ENCODE results near the gene AADACL3. TPM values are rescaled to one million over a fixed set of nuclear protein-coding genes. Genes with fewer than 3 reads are reported as not detected.

Gene AADACL3
- total and polyA plus RNA-seq, 9 of the 15 experiments (the other 6 are each of a cell fraction or from before 2014, with no cell fraction given) = not detected

GRCh38 chr1:12745126-12745991 lies 29.4 kb downstream of the AADACL3 start (continued):
- TF ChIP-seq, protein P1, sequence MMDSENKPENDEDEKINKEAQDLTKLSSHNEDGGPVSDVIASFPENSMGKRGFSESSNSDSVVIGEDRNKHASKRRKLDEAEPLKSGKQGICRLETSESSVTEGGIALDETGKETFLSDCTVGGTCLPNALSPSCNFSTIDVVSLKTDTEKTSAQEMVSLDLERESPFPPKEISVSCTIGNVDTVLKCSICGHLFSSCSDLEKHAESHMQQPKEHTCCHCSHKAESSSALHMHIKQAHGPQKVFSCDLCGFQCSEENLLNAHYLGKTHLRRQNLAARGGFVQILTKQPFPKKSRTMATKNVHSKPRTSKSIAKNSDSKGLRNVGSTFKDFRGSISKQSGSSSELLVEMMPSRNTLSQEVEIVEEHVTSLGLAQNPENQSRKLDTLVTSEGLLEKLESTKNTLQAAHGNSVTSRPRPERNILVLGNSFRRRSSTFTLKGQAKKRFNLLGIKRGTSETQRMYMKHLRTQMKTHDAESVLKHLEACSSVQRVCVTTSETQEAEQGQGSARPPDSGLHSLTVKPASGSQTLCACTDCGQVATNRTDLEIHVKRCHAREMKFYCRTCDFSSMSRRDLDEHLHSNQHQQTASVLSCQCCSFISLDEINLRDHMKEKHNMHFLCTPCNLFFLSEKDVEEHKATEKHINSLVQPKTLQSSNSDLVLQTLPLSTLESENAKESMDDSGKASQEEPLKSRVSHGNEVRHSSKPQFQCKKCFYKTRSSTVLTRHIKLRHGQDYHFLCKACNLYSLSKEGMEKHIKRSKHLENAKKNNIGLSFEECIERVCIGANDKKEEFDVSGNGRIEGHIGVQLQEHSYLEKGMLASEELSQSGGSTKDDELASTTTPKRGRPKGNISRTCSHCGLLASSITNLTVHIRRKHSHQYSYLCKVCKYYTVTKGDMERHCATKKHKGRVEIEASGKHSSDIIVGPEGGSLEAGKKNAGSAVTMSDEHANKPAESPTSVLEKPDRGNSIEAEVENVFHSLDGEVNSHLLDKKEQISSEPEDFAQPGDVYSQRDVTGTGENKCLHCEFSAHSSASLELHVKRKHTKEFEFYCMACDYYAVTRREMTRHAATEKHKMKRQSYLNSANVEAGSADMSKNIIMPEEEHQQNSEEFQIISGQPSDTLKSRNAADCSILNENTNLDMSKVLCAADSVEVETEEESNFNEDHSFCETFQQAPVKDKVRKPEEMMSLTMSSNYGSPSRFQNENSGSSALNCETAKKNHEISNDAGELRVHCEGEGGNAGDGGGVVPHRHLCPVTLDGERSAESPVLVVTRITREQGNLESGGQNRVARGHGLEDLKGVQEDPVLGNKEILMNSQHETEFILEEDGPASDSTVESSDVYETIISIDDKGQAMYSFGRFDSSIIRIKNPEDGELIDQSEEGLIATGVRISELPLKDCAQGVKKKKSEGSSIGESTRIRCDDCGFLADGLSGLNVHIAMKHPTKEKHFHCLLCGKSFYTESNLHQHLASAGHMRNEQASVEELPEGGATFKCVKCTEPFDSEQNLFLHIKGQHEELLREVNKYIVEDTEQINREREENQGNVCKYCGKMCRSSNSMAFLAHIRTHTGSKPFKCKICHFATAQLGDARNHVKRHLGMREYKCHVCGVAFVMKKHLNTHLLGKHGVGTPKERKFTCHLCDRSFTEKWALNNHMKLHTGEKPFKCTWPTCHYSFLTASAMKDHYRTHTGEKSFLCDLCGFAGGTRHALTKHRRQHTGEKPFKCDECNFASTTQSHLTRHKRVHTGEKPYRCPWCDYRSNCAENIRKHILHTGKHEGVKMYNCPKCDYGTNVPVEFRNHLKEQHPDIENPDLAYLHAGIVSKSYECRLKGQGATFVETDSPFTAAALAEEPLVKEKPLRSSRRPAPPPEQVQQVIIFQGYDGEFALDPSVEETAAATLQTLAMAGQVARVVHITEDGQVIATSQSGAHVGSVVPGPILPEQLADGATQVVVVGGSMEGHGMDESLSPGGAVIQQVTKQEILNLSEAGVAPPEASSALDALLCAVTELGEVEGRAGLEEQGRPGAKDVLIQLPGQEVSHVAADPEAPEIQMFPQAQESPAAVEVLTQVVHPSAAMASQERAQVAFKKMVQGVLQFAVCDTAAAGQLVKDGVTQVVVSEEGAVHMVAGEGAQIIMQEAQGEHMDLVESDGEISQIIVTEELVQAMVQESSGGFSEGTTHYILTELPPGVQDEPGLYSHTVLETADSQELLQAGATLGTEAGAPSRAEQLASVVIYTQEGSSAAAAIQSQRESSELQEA (IDR thresholded peaks at IDR 0.05; ENCODE audit: low read depth) = no peak
- peak; percentile 41; the same call in 1 of the 2 replicates for TF ChIP-seq NFRKB (IDR thresholded peaks at IDR 0.05; ENCODE audit: low read depth)
- no peak for TF ChIP-seq RBM14 (IDR thresholded peaks at IDR 0.05; ENCODE audit: borderline replicate concordance, insufficient read depth, low read depth, low read length)
- TF ChIP-seq FOXJ2 (tag; IDR thresholded peaks at IDR 0.05) = peak; percentile 69; the same call in 1 of the 2 replicates
